ENCODE results near the gene MACROD1.

MACROD1 gene

DNA sequence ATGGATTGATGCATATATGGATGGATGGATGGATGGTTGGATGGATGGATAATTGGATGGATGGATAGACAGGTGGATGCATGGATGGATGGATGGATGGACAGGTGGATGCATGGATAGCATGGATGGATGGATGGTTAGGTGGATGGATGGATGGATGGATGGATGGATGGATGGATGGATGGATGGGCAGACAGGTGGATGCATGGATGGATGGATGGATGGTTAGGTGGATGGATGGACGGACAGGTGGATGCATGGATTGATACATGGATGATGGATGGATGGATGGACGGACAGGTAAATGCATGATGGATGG, 52.5 kb downstream of the MACROD1 start:
- DNase-seq (ENCODE audit: low spot score), result no peak

DNA sequence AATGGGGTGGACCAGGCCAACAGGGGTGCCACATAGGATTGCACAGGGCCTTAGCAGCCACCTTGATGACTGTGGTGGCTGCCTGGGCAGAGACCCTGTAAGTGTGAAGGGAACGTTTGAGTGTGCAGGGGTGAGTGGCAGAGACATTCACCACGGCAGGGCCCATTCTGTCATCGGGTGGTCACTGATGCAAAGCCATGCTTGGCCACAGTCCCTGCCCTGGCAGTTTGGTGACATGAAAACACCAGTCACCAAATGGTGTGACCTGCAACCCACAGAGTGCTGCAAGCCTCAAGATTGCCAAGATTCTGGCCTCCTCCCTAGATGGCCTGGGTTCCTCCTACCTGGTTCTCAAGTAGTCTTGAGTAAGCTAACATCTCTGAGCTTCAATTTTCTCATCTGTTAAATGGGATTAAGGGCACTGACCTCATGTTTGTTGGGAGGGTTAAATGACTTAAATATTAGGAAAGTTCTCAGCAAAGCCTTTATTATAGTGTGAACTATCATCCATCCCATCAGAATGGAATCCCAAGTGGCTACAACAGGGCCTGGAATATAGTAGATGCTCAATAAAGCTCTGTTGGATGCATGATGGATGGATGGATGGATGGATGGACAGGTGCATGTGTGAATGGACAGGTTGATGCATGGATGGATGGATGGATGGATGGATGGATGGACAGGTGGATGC, 53.0 kb downstream of the MACROD1 start:
- DNase-seq (ENCODE audit: low spot score), result no peak

DNA sequence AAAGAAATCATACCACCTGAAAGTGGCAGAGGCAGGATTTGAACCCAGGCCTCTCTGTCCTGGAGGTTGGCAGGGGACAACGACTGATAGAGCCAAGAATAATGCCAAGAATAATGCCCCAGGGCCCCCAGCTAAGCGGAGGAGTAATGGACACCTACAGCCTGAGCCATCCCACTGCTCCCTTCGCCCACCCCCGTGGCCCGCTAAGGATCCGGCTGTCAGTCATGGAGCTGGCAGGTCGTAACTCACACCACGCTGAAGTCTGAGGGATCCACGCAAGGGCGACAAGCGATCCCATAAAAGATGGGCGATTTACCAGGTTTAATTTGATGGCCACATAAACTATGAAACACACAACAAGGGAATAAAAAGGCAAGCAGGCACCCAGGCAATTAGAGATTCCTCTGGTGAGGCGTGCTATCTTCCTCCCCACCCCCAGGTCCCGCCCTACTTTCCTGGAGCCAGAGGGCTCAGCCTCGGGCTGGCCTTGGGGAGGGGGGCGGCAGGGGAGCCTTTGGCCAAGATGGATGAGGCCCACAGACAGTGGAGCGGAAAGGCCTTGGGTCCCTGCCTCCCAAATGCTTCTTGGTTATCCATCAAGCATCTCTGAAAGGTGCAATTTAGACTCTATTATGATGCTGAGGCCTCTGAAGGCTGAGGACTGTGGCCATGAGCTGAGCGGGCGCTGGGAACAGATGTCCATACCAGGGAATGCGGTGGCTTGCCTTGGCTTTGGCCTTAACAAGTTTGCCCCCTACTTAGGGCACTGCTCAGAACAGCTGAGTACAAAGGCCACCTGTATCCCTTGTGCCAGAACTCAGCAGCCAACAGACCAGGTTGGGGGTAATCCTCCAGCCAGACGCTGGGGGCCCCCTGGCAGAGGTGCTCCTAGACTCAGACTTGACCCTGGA, 55.2 kb downstream of the MACROD1 start:
- no peak for DNase-seq (ENCODE audit: low spot score)

DNA sequence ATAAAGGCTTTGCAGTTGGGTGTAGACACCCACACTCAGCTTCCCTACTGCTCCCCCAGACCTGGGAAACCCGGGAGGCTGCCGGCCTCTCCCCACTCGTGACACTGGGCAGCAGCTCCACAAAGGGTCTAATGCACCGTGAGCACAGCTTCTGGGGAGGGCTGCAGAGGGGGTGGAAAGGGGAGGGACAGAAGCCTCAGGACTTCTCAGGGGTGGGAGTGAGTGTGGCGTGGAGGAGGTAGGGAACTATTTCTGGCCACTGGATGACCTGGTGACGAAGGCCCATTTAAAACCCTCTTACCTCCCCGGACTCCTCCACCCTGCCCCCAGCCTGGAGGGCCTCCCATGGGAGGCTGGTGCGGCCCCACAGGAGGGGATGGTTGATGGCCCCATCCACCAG, 56.6 kb downstream of the MACROD1 start:
- no peak for DNase-seq (ENCODE audit: low spot score)

DNA sequence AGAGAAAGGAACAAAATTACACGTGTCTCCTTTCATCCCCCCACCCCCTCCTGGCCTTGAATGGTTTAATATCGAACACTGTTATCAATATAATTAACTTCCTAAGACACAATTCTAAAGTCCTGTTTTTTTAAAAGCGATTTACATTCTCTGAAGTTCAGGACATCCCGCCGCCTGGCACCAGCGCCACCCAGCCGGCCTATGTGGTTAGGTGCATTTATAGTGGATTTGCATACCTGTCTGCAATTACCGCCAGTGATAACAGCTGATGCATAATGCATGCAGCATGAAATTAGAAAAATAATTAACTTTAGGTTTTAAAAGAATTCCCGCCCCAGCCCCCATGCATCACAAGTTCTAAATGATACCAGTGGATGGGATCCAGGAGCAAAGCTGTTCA, 58.6 kb downstream of the MACROD1 start:
- DNase-seq (ENCODE audit: low spot score), result no peak

DNA sequence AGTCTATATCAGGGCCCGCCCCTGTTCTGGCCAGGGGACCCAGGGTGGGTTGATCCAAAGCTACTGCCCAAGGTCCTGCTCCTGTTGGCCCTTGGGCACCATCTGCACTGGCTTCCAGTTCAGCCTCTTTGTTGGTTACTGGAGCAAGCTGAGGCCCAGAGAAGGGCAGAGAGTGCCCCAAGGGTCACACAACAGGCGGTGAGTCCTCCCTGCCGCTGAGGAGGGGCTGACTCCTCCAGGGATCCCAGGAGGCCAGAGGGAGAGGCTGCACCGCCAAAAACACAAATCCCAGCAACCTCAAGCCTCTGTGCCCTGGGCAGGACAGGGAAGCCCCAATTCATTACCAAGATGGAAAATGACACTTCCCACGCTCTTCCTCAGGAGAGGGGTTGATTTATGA, 61.3 kb downstream of the MACROD1 start:
- no peak for DNase-seq (ENCODE audit: low spot score)

DNA sequence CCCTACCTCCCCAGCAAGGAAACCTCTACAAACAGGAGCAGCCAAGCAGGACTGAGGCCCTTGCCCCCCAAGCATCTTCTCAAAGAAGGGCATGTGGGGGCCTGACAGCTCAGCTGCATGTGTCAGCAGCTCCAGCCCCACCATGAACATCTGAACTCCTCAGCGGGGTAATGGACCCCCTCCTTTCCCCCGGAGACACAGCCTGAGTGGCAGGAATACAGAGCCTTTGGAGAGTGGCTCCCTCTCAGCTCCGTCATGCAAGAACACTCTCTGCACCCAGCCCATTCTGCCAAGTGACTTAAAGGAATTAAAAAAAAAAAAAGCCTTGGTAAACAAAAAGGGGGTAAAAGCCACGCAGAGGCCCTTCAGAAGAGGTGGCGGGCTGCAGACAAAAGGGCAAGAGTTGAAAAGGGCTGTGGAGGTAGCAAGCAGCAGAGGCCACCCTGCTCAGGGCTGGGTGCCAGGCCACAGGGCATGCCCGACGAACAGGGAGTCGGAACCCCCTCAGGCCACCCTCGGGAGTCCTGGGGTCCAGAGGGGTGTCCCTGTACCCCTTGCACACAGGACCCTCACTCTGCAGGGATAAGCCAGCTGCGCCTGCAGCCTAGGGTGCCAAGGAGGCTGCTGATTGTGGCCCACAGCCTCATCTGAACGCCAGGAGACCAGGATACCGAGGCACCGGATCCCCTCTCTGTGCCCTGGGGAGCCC, 62.5 kb downstream of the MACROD1 start:
- no peak for DNase-seq (ENCODE audit: low spot score)

DNA sequence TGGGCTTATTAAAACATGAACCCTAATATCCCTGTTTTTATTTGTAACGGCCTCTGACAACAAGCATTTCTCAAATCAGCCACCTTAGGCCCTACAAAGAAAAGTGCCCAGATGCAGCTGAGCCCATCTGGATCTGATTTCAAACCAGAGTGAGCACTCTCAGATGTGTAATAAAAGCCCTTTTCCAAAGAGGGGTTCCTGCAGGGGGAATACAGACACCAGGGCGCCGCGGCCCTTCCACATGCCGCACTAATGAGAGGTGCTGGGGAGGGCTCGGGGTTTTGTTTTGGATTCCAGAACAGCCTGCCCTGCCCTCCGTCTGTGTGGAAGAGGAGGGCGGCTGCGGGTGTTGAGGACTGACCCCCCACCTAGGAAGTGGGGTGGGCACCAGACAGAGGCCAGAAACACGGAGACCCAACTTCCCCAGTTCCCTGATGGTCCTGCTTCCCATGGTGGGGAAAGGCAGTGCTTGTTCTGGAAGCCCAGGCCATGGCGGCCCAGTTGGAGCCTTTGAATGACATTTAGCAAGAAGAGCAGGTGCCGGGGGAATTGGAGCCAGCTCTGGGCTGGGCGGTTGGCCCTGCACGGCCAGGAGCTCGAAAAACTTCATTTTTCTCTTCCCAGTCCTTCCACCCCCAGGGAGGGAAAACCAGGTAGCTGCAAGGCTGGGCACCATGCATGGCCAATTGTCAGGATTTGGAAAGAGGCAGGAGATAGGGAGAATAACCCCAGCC, 63.7 kb downstream of the MACROD1 start:
- no peak for DNase-seq (ENCODE audit: low spot score)

DNA sequence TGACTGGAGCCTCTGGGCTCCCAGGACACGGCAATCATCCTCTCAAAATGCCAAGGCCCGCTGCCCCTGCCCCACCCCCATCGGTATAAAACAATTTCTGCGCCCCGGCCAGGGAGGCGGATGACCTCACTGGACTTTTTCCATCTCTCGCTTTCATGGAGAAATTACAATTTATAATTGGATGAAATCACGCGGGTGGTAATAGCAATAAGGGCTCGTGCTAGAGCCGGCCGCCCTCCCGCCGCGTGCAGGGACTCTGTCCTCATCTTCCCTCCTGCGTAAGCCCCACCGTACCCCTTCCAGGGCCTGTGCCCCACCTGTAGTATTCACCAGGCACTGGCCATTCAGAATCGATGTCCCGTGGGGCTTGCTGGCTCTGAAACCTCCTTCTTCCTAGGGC, 64.5 kb downstream of the MACROD1 start:
- DNase-seq (ENCODE audit: low spot score), result no peak

DNA sequence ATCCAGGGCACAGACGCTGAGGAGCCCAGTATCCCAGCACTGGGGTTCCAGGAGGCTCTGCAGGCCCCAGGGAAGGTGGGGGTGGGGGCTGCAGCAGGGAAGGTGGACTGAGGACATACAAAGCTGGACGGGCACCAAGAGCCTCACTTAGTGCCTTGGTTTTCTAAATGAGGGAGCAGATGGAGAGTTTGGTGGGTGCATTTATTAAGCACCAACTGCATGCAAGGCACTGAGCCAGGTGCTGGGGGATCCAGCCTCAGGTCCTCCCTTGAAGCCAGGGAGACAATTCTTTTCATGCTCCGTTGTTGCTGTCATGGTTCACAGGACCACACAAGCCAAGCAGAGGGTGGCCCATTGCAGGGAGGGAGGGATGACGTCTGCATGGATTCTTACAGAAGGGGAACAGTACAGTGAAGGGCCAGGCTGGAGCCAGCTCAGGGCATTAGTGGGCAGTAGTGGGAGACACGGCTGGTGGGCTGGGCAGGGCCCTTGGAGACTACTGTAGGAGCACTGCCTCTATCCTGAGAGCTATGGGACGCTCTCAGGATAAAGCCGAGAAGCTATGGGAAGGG, 65.0 kb downstream of the MACROD1 start:
- no peak for DNase-seq (ENCODE audit: low spot score)

DNA sequence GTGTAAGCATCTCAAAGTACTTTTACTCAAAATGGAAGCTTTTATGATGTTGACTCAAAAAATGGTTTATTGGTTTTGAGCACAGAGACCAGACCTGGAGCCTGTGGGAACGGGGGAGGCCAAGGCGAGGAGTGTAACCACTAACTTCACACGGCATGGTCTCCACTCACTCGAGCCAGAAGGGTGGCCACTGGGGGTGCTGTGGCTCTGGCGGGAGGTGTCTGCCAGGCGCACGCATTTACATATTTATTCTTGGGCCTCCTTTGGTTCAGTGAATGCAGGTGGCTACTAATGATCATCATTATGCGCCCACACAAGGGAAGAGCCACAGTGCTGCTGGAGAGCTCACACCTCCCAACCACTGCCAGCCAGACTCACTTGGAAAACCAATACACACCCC, 65.6 kb downstream of the MACROD1 start:
- DNase-seq (ENCODE audit: low spot score), result no peak

DNA sequence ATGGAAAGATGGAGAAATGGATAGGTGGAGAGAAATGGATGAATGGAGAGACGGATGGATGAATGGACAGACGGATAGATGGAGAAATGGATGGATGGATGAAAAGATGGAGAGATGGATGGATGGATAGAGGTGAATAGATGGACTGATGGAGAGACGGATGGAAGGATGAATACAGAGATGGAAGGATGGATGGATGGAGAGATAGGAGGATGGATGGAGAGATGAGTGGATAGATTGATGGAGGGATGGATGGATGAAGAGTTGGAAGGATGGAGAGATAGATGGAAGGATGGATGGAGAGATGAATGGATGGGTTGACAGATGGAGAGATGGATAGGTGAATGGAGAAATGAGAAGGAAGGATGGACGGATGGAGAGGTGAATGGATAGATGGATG, 66.5 kb downstream of the MACROD1 start:
- DNase-seq (ENCODE audit: low spot score), result no peak

DNA sequence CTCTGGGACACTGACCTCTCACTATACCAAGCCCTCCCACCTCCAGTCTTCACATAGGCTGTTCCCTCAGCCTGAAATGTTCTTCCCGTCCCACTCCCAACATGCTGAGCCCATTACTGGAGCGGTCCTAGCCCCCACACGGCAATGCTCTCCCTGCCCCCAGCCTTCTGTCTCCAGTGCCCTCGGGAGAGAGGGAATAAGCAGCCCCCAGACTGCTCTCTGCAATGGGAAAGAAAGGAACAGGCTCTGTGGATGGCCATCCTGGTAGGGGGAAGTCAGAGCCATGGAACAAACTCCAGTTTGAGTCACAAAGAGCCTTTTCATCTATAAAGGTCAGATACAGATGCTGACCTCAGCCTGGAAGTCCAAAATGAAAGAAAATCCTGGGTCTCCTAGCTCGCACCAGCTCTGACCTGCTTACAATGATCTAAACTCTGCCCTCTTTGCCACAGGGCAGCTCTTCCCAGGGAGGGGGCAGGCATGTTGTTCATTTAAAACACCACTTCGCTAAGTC, 67.5 kb downstream of the MACROD1 start:
- DNase-seq (ENCODE audit: low spot score), result no peak

DNA sequence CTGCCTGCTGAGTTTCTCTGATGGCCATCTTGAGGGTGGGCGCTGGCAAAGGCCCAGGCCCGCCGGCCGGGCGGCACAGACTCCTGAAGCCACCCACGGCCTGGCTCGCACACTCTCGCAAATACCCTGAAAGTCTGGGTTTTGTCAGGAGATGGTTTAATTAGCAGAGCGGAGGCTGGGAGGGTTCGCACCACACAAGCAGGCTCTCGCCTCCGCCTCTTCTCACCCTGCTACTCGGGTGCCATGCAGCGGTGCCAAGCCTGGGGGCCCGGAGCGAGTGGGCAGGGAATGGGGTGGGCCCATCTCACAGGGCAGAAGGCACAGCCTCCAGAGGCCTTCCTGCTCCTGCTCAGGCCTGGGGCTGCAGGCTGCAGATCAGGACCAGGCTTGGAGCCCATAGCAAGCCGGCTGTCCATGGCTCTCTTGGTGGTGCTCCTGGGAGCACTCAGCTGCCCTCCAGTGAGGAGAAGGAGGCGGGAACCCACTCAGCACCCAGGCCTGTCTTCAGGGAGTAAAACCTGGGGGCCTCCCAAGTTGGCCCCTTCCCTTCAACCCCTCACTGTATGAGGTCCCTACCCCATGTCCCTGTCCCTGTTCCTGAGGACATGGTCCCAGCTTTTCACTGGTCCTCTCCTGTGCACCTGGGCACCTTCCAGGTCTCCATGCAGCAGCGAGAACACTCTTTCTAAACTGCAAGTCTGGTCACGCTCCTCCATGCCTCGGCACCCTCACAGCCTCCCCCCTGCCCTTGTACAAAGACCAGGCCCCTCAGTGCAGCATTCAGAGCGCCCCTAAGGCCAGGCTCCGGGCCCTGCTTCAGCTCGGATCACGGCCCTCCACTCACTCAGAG, 68.2 kb downstream of the MACROD1 start:
- no peak for DNase-seq (ENCODE audit: low spot score)

DNA sequence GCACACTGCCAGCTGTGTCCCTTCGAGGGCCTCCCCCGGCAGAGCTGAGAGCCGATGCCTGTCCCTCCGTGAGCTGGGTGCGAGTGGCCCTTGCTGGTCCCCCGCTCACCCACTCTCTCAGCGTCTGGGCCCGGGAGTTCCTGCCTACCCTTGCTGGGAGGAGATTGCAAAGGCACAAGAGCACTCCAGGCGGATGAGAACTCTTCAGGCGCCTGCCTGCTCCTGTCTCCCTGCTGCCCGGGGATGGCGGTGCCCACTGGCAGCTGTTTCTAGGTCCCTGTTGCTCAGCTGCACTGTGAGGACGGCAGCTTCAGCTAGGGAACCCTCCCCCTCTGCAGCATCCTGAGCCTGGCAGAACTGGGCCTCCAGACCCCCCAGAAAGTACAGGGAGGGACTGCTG, 69.1 kb downstream of the MACROD1 start:
- DNase-seq (ENCODE audit: low spot score), result no peak

DNA sequence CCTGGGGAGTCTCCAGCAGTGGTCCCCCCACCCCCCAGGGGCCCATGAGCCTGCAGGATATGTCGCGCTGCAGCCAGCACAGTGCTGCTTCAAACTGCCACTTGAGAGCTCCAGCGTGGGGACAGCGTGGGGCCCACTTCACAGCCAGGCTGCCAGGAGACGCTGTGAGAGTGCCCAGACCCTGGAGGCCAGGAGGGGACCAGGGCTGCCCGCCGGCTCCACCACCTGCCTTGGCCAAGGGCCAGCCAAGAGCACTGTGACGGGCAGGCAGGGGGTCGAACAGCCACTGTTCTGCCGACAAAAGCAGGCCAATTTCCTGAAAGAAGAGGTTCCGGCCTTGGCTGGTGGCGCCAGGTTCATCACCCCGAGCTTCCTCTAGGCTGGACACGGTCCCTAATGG, 70.0 kb downstream of the MACROD1 start:
- no peak for DNase-seq (ENCODE audit: low spot score)

DNA sequence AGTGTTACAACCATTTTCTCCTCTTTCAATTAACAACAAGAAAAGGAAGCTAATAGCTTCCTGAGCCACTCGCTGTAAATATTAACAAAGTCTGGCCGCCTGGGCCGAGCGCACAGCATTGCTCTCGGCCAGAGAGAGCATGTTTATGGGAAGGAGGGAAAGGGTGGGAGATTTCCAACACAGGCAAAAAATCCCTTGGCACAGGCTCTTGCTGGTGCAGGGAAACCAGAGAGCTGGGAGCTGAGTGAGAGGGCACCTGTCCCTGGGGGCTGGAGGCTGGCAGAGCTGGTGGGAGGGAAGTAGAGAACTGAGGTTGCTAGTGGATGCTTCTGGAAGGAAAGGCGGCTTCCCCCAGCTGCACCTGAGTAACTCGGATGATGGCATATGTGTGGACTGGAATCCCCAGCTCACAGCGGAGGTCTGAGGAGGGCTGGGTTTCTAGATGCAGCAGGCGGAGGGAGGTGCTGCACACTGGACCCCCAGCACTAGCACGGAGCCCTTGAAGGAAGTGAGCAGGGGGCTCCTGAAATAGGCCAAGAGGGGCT, 70.6 kb downstream of the MACROD1 start:
- DNase-seq (ENCODE audit: low spot score), result no peak

DNA sequence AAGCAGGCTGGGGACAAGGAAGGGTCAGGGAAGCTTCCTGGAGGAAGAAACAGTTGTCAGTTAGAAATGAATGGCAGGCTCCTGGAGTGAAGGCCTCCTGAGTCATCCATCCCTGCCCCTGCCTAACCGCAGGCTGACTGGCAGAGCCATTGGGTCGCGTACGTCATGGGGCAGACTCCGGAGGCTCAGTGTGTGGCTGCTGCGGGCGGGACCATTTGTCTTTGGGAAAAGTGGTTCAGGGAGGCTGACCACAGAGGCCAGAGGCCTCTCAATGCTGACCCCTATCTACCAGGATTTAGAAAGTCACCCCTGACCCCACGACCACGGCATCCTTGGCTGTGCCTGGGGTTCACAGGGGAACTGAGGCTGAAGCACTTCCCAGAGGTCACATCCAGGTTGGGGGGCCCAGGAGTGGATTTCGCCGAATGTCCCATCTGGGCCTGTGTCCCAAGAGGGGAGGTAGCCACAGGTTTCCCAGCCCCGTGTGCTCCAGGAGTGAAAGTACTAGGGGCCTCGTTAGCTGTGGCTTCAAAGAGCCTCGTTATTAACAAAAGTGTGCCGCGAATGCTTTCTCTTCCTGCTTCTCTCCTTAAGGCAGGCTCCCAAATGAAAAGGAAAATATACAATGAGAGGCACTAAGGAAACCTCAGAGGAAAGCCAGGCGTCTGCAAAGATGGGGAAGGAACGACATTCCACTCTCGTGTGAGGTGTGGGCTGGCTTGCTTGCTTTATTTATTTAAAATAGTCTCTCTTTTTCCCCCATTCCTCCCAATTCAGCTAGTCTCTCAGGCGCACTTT, 71.3 kb downstream of the MACROD1 start:
- no peak for DNase-seq (ENCODE audit: low spot score)

DNA sequence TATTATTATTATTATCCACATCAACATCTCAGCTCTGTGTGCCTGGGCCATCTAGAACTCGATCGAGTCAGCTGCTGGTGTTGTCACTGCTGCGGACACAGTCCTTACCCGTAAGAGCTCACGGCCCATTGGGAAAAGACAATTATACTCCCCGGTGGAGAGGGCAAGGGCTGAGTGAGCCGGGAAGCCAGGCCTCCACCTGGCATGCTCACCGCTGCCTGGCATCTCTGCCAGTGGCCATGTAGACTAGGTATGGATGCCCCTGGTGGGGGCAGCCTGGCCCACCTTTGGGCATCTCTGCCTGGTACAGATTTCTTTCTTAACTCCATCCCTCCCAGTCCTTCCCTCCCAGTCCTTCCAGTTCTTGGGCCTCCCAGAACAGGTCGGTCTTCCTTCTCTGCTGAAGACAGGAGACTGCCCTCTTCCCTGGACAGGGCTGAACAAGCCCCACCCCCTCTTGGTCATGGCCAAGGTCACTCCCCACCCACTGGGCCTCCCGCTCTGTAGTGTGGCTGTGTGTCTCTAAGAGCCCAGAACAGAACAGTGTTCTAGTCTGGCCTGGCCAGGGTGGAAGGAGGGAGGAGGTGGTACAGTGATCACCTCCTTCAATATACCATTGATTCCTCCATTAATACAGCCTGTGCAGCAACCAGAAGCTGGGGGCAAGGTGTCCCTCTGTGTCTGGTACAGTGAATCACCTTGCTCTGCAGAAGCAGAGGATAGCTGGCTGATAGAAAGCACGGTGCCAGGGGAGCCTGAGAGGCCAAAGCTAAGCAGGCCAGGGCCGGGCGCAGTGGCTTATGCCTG, 72.5 kb downstream of the MACROD1 start:
- DNase-seq (ENCODE audit: low spot score), result no peak

All from hematopoietic multipotent progenitor cell treated with erythropoietin and hydrocortisone succinate and interleukin-3 and kit ligand, for 15 days (in vitro differentiated cells).